Effector memory CD4-positive, alpha-beta T cell (primary cell): ENCODE data around the gene SEPTIN2.
"Not testable (repeated sequence)": the region's sequence is repeated elsewhere in the genome, so short reads cannot be mapped to it uniquely, and the experiment has no call there.

Experiments
- DNase-seq, 3 donors: peaks; one replicate each; pipeline ENCODE4 v3.0.0-alpha.2; 2020
- H3K27ac ChIP-seq: 2 replicates; pipeline ENCODE4 v1.7.0; 2013; ENCODE audit warnings: mild to moderate bottlenecking, low read length, moderate library complexity; ENCODE audit not compliant: insufficient read depth, poor library complexity, severe bottlenecking
- H3K27me3 ChIP-seq: replicated peaks from 2 replicates; pipeline ENCODE4 v1.7.0; 2013; ENCODE audit warnings: mild to moderate bottlenecking, low read length; ENCODE audit not compliant: insufficient read depth, control insufficient read depth, poor library complexity, severe bottlenecking
- H3K36me3 ChIP-seq: 2 replicates; pipeline ENCODE4 v1.7.0; 2013; ENCODE audit warnings: mild to moderate bottlenecking, low read length, moderate library complexity; ENCODE audit not compliant: control insufficient read depth, insufficient read depth
- H3K4me1 ChIP-seq: 2 replicates; pipeline ENCODE4 v1.7.0; 2013; ENCODE audit warnings: low read length, mild to moderate bottlenecking; ENCODE audit not compliant: control insufficient read depth, insufficient read depth, poor library complexity, severe bottlenecking
- H3K4me3 ChIP-seq: 2 replicates; pipeline ENCODE4 v1.7.0; 2013; ENCODE audit warnings: low read length, low read depth, mild to moderate bottlenecking; ENCODE audit not compliant: insufficient read depth, poor library complexity, severe bottlenecking
- H3K9me3 ChIP-seq: 2 replicates; pipeline ENCODE4 v1.7.0; 2013; ENCODE audit warnings: mild to moderate bottlenecking, low read length, moderate library complexity; ENCODE audit not compliant: control insufficient read depth

Gene SEPTIN2

GRCh38 chr2:241392753-241393152 is 77.0 kb downstream of the SEPTIN2 start:
- not testable (repeated sequence) for H3K27me3 ChIP-seq, DNase-seq, H3K4me3 ChIP-seq, H3K27ac ChIP-seq, H3K4me1 ChIP-seq, H3K9me3 ChIP-seq, H3K36me3 ChIP-seq

- Histone ChIP-seq H3K27ac (no peak overlapping the region), H3K36me3 (no peaks in the 10 kb centered on the region), H3K9me3 (no peaks in the 10 kb centered on the region), H3K4me3 (no peak overlapping the region), H3K27me3 (no peaks in the 10 kb centered on the region), H3K4me1 (no peaks in the 10 kb centered on the region)
- DNase-seq, result no peak
Observed at GRCh38 chr2:241393524-241394196, 77.9 kb downstream of the SEPTIN2 start.

- not testable (repeated sequence) for H3K27ac ChIP-seq, H3K27me3 ChIP-seq, H3K4me1 ChIP-seq, DNase-seq, H3K9me3 ChIP-seq, H3K36me3 ChIP-seq, H3K4me3 ChIP-seq
Observed at GRCh38 chr2:241396809-241397208, 81.1 kb downstream of the SEPTIN2 start.

- no peaks in the 10 kb centered on the region for H3K27me3 ChIP-seq
- H3K27ac ChIP-seq, result no peak overlapping the region
- no peak overlapping the region for H3K4me3 ChIP-seq
- no peaks in the 10 kb centered on the region for H3K36me3 ChIP-seq
- H3K4me1 ChIP-seq, result no peaks in the 10 kb centered on the region
- no peaks in the 10 kb centered on the region for H3K9me3 ChIP-seq
- DNase-seq, result no peak
Observed at GRCh38 chr2:241399941-241400922, 84.5 kb downstream of the SEPTIN2 start.
